GM20000 (cell line): ENCODE measurements around the gene SLC20A1.
A peak's percentile ranks its signal among the peaks of the same experiment; 100 is the strongest.

Experiments used
- DNase-seq: peaks from one replicate; pipeline ENCODE4 v3.0.0; 2012; ENCODE audit warnings: low spot score
- TF ChIP-seq, protein P1 (sequence below): IDR thresholded peaks from 2 replicates; pipeline ENCODE4 v1.5.1; 2012; ENCODE audit warnings: mild to moderate bottlenecking, control low read depth; ENCODE audit errors: extremely low read depth, missing control alignments

The SLC20A1 gene

GRCh38 chr2:112636605-112637288, 9.0 kb upstream of the SLC20A1 start:
- peak; percentile 36 for DNase-seq
- TF ChIP-seq, protein P1, sequence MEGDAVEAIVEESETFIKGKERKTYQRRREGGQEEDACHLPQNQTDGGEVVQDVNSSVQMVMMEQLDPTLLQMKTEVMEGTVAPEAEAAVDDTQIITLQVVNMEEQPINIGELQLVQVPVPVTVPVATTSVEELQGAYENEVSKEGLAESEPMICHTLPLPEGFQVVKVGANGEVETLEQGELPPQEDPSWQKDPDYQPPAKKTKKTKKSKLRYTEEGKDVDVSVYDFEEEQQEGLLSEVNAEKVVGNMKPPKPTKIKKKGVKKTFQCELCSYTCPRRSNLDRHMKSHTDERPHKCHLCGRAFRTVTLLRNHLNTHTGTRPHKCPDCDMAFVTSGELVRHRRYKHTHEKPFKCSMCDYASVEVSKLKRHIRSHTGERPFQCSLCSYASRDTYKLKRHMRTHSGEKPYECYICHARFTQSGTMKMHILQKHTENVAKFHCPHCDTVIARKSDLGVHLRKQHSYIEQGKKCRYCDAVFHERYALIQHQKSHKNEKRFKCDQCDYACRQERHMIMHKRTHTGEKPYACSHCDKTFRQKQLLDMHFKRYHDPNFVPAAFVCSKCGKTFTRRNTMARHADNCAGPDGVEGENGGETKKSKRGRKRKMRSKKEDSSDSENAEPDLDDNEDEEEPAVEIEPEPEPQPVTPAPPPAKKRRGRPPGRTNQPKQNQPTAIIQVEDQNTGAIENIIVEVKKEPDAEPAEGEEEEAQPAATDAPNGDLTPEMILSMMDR: no peak

- no peak for DNase-seq
- TF ChIP-seq, protein P1: no peak
Observed at GRCh38 chr2:112637289-112637660, 8.5 kb upstream of the SLC20A1 start.

GRCh38 chr2:112639936-112640335, 5.8 kb upstream of the SLC20A1 start:
- no peak for DNase-seq
- TF ChIP-seq, protein P1: no peak

DNA sequence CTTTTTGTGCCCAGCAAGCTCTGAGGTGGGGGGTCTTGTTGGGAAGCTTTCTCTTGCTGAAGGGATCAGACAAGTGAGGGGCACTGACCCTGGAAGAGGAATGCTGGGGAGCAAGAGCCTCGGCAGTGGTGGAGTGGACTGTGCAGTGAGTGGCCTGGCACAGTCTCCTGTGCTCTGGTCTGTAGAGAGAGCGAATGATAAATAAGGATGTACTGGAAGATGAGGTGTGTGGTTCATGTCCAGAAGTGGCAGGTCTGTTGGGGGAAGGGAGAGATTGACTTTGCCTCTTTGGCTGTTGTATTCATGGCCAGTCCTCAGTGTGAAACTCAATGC, 5.3 kb upstream of the SLC20A1 start:
- no peak for DNase-seq
- TF ChIP-seq, protein P1: no peak

DNA sequence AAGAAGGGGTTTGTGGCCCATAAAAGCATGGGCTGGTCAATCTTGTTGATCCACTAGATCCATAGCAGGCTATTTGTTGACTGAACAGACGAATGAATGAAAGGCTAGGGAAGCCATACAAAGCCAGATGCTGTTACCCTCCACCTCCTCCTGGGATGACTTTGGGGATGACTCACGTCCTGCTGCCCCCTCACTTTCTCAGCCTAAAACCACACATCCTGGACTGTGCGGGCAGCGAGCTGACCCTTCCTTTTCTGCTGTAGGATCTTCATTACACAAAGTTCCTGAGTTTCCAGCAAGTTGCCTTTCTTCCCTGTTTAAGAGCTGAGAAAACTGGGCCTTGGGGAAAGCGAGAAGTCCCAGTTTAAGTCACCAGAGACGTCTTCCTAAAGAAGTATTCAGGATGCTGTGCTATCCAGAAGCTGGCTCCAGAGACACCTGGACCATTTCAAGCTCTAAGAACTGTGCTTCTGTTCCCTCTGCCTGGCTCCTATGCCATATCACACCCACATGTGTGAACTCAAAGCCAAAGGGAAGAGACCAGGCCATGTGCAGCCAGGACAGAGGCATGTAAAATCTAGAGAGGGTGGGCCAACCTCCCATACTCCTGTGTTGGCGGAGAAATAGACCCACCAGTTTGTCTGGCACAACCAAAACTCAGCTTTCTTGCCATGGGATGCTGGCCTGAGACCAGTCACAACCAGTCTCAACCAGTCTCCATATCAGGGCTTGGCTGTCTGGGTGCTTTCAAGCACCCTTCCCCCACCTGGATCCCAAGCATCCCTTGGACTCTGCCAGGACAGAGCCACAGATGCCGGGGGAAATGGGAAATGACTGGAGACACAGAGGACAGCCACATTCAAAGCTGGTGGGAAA, 4.7 kb upstream of the SLC20A1 start:
- DNase-seq: no peak
- TF ChIP-seq, protein P1: no peak

- TF ChIP-seq, protein P1: no peak
- DNase-seq: no peak
Observed at GRCh38 chr2:112641701-112642100, 4.0 kb upstream of the SLC20A1 start.

- TF ChIP-seq, protein P1: no peak
- DNase-seq: no peak
Observed at GRCh38 chr2:112642561-112642960, 3.2 kb upstream of the SLC20A1 start.
